Measurements from ENCODE around the gene MAP4K4. TPM values are rescaled to one million over a fixed set of nuclear protein-coding genes. Genes with fewer than 3 reads are reported as not detected.

The MAP4K4 gene
- polyA plus RNA-seq, 2 donors: 19.6 to 24.1 TPM

DNA sequence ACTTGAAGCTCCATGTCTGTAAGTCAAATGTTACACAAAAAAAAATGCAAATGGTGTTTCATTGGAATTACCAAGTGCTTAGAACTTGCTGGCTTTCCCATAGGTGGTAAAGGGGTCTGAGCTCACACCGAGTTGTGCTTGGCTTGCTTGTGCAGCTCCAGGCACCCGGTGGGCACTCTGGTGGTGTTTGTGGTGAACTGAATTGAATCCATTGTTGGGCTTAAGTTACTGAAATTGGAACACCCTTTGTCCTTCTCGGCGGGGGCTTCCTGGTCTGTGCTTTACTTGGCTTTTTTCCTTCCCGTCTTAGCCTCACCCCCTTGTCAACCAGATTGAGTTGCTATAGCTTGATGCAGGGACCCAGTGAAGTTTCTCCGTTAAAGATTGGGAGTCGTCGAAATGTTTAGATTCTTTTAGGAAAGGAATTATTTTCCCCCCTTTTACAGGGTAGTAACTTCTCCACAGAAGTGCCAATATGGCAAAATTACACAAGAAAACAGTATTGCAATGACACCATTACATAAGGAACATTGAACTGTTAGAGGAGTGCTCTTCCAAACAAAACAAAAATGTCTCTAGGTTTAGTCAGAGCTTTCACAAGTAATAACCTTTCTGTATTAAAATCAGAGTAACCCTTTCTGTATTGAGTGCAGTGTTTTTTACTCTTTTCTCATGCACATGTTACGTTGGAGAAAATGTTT, 196.3 kb downstream of the MAP4K4 start:
- Histone ChIP-seq H3K9me3 (ENCODE audit: control insufficient read depth in 2 of 2, insufficient read depth in 1 of 2, low read depth in 1 of 2, low read length in 1 of 2) (no peaks in the 10 kb centered on the region), H3K4me1 (ENCODE audit: control insufficient read depth in 2 of 2, insufficient read depth in 2 of 2, low read length in 1 of 2) (no peaks in the 10 kb centered on the region), H3K4me3 (ENCODE audit: low read depth in 1 of 2, low read length in 2 of 2) (no peak overlapping the region), H3K27me3 (ENCODE audit: control insufficient read depth in 1 of 2, insufficient read depth in 2 of 2, low read length in 2 of 2) (no peaks in the 10 kb centered on the region), H3K36me3 (ENCODE audit: control insufficient read depth in 2 of 2, insufficient read depth in 2 of 2, low read length in 1 of 2) (peaks cover 2 to 10% of the 10 kb centered on the region in 2 donors), H3K27ac (ENCODE audit: low read depth in 2 of 2, low read length in 1 of 2) (no peak overlapping the region)
- WGBS, 2 donors: 79 to 85% methylated on average over 9 of the region's 9 CpGs

GRCh38 chr2:101895039-101895438, 197.5 kb downstream of the MAP4K4 start:
- Histone ChIP-seq H3K4me1 (ENCODE audit: control insufficient read depth in 2 of 2, insufficient read depth in 2 of 2, low read length in 1 of 2) (no peaks in the 10 kb centered on the region), H3K27ac (ENCODE audit: low read depth in 2 of 2, low read length in 1 of 2) (no peak overlapping the region), H3K9me3 (ENCODE audit: control insufficient read depth in 2 of 2, insufficient read depth in 1 of 2, low read depth in 1 of 2, low read length in 1 of 2) (no peaks in the 10 kb centered on the region), H3K4me3 (ENCODE audit: low read depth in 1 of 2, low read length in 2 of 2) (no peak overlapping the region), H3K27me3 (ENCODE audit: control insufficient read depth in 1 of 2, insufficient read depth in 2 of 2, low read length in 2 of 2) (no peaks in the 10 kb centered on the region), H3K36me3 (ENCODE audit: control insufficient read depth in 2 of 2, insufficient read depth in 2 of 2, low read length in 1 of 2) (peaks cover 2 to 6% of the 10 kb centered on the region in 2 donors)
- WGBS, 2 donors: 85 to 90% methylated on average over 7 of the region's 7 CpGs

GRCh38 chr2:101895819-101896322, 198.4 kb downstream of the MAP4K4 start:
- Histone ChIP-seq H3K36me3 (ENCODE audit: control insufficient read depth in 2 of 2, insufficient read depth in 2 of 2, low read length in 1 of 2) (peaks cover 2 to 6% of the 10 kb centered on the region in 2 donors), H3K4me3 (ENCODE audit: low read depth in 1 of 2, low read length in 2 of 2) (no peak overlapping the region), H3K27me3 (ENCODE audit: control insufficient read depth in 1 of 2, insufficient read depth in 2 of 2, low read length in 2 of 2) (no peaks in the 10 kb centered on the region), H3K4me1 (ENCODE audit: control insufficient read depth in 2 of 2, insufficient read depth in 2 of 2, low read length in 1 of 2) (peaks cover 0 to 3% of the 10 kb centered on the region in 2 donors), H3K9me3 (ENCODE audit: control insufficient read depth in 2 of 2, insufficient read depth in 1 of 2, low read depth in 1 of 2, low read length in 1 of 2) (no peaks in the 10 kb centered on the region), H3K27ac (ENCODE audit: low read depth in 2 of 2, low read length in 1 of 2) (no peak overlapping the region)
- 68 to 88% methylated on average over 2 of the region's 2 CpGs for WGBS, 2 donors

GRCh38 chr2:101897301-101897700, 199.8 kb downstream of the MAP4K4 start:
- 91 to 94% methylated on average over 1 of the region's 1 CpG for WGBS, 2 donors
- Histone ChIP-seq H3K27ac (ENCODE audit: low read depth in 2 of 2, low read length in 1 of 2) (no peak overlapping the region), H3K9me3 (ENCODE audit: control insufficient read depth in 2 of 2, insufficient read depth in 1 of 2, low read depth in 1 of 2, low read length in 1 of 2) (peaks cover 0 to 4% of the 10 kb centered on the region in 2 donors), H3K27me3 (ENCODE audit: control insufficient read depth in 1 of 2, insufficient read depth in 2 of 2, low read length in 2 of 2) (no peaks in the 10 kb centered on the region), H3K36me3 (ENCODE audit: control insufficient read depth in 2 of 2, insufficient read depth in 2 of 2, low read length in 1 of 2) (peaks cover under 1 to 2% of the 10 kb centered on the region in 2 donors), H3K4me1 (ENCODE audit: control insufficient read depth in 2 of 2, insufficient read depth in 2 of 2, low read length in 1 of 2) (peaks cover 0 to 3% of the 10 kb centered on the region in 2 donors), H3K4me3 (ENCODE audit: low read depth in 1 of 2, low read length in 2 of 2) (no peak overlapping the region)

GRCh38 chr2:101899265-101899664, 201.8 kb downstream of the MAP4K4 start:
- Histone ChIP-seq H3K9me3 (ENCODE audit: control insufficient read depth in 2 of 2, insufficient read depth in 1 of 2, low read depth in 1 of 2, low read length in 1 of 2) (peaks cover 0 to 7% of the 10 kb centered on the region in 2 donors), H3K27me3 (ENCODE audit: control insufficient read depth in 1 of 2, insufficient read depth in 2 of 2, low read length in 2 of 2) (no peaks in the 10 kb centered on the region), H3K4me3 (ENCODE audit: low read depth in 1 of 2, low read length in 2 of 2) (no peak overlapping the region), H3K27ac (ENCODE audit: low read depth in 2 of 2, low read length in 1 of 2) (no peak overlapping the region), H3K36me3 (ENCODE audit: control insufficient read depth in 2 of 2, insufficient read depth in 2 of 2, low read length in 1 of 2) (no peaks in the 10 kb centered on the region), H3K4me1 (ENCODE audit: control insufficient read depth in 2 of 2, insufficient read depth in 2 of 2, low read length in 1 of 2) (peaks cover 0 to 3% of the 10 kb centered on the region in 2 donors)

GRCh38 chr2:101899871-101900270, 202.4 kb downstream of the MAP4K4 start:
- 54 to 57% methylated on average over 1 of the region's 1 CpG for WGBS, 2 donors
- Histone ChIP-seq H3K9me3 (ENCODE audit: control insufficient read depth in 2 of 2, insufficient read depth in 1 of 2, low read depth in 1 of 2, low read length in 1 of 2) (peaks cover 0 to 7% of the 10 kb centered on the region in 2 donors), H3K27me3 (ENCODE audit: control insufficient read depth in 1 of 2, insufficient read depth in 2 of 2, low read length in 2 of 2) (no peaks in the 10 kb centered on the region), H3K4me1 (ENCODE audit: control insufficient read depth in 2 of 2, insufficient read depth in 2 of 2, low read length in 1 of 2) (peaks cover 0 to 3% of the 10 kb centered on the region in 2 donors), H3K36me3 (ENCODE audit: control insufficient read depth in 2 of 2, insufficient read depth in 2 of 2, low read length in 1 of 2) (no peaks in the 10 kb centered on the region), H3K4me3 (ENCODE audit: low read depth in 1 of 2, low read length in 2 of 2) (no peak overlapping the region), H3K27ac (ENCODE audit: low read depth in 2 of 2, low read length in 1 of 2) (no peak overlapping the region)

DNA sequence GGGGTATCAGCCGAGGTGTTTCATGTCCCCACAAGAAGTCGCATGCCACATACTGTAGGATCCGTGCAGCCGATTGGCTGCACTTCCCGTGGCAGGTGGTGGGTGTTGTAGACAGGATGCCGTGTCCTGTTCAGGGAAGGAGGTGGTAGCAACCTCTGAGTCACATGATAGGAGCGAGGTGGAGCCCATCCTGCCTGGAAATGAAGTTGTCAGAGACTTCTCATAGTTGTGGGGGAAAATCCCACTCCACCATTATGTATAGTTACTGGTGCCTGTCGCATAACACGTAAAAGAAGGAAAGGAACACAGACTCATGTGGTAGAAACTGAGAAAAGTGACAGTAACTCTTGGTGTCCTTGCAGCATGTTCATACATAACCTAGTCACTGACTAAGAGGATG, 202.9 kb downstream of the MAP4K4 start:
- WGBS, 2 donors: 69 to 74% methylated on average over 9 of the region's 9 CpGs
- Histone ChIP-seq H3K4me1 (ENCODE audit: control insufficient read depth in 2 of 2, insufficient read depth in 2 of 2, low read length in 1 of 2) (peaks cover 0 to 3% of the 10 kb centered on the region in 2 donors), H3K27me3 (ENCODE audit: control insufficient read depth in 1 of 2, insufficient read depth in 2 of 2, low read length in 2 of 2) (no peaks in the 10 kb centered on the region), H3K4me3 (ENCODE audit: low read depth in 1 of 2, low read length in 2 of 2) (no peak overlapping the region), H3K9me3 (ENCODE audit: control insufficient read depth in 2 of 2, insufficient read depth in 1 of 2, low read depth in 1 of 2, low read length in 1 of 2) (peaks cover 0 to 7% of the 10 kb centered on the region in 2 donors), H3K27ac (ENCODE audit: low read depth in 2 of 2, low read length in 1 of 2) (no peak overlapping the region), H3K36me3 (ENCODE audit: control insufficient read depth in 2 of 2, insufficient read depth in 2 of 2, low read length in 1 of 2) (no peaks in the 10 kb centered on the region)

DNA sequence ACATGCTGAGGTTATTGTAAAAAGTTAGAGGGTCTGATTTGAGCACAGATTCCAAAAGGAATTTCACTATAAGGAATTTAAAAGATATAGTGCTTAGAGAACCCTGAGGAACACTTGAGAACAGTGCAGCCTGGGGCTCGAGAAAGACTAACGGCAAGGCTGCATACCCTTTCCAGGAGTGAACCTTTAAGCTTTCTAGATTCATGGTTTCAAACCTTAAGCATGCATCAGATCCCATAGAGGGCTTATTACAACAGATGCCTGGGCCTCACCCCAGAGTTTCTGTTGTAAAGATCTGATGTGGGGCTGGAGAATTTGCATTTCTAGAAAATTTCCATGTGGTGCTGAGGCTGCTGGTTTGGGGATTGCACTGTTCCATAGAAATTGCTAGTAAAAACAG, 203.7 kb downstream of the MAP4K4 start:
- Histone ChIP-seq H3K27me3 (ENCODE audit: control insufficient read depth in 1 of 2, insufficient read depth in 2 of 2, low read length in 2 of 2) (no peaks in the 10 kb centered on the region), H3K36me3 (ENCODE audit: control insufficient read depth in 2 of 2, insufficient read depth in 2 of 2, low read length in 1 of 2) (no peaks in the 10 kb centered on the region), H3K4me3 (ENCODE audit: low read depth in 1 of 2, low read length in 2 of 2) (no peak overlapping the region), H3K27ac (ENCODE audit: low read depth in 2 of 2, low read length in 1 of 2) (no peak overlapping the region), H3K4me1 (ENCODE audit: control insufficient read depth in 2 of 2, insufficient read depth in 2 of 2, low read length in 1 of 2) (peaks cover 0 to 3% of the 10 kb centered on the region in 2 donors), H3K9me3 (ENCODE audit: control insufficient read depth in 2 of 2, insufficient read depth in 1 of 2, low read depth in 1 of 2, low read length in 1 of 2) (peaks cover 0 to 7% of the 10 kb centered on the region in 2 donors)
- WGBS, 2 donors: 94 to 96% methylated on average over 2 of the region's 2 CpGs

GRCh38 chr2:101902169-101902568, 204.7 kb downstream of the MAP4K4 start:
- WGBS, 2 donors: 91% methylated on average over 2 of the region's 2 CpGs
- no peaks in the 10 kb centered on the region for H3K27me3 ChIP-seq (ENCODE audit: control insufficient read depth in 1 of 2, insufficient read depth in 2 of 2, low read length in 2 of 2)
- peaks cover 0 to 3% of the 10 kb centered on the region in 2 donors for H3K4me1 ChIP-seq (ENCODE audit: control insufficient read depth in 2 of 2, insufficient read depth in 2 of 2, low read length in 1 of 2)
- no peaks in the 10 kb centered on the region for H3K36me3 ChIP-seq (ENCODE audit: control insufficient read depth in 2 of 2, insufficient read depth in 2 of 2, low read length in 1 of 2)
- H3K9me3 ChIP-seq (ENCODE audit: control insufficient read depth in 2 of 2, insufficient read depth in 1 of 2, low read depth in 1 of 2, low read length in 1 of 2): peaks cover 2 to 7% of the 10 kb centered on the region in 2 donors
- no peak overlapping the region for H3K27ac ChIP-seq (ENCODE audit: low read depth in 2 of 2, low read length in 1 of 2)
- no peak overlapping the region for H3K4me3 ChIP-seq (ENCODE audit: low read depth in 1 of 2, low read length in 2 of 2)

GRCh38 chr2:101904916-101905315, 207.4 kb downstream of the MAP4K4 start:
- WGBS, 2 donors: 91 to 95% methylated on average over 1 of the region's 1 CpG
- Histone ChIP-seq H3K36me3 (ENCODE audit: control insufficient read depth in 2 of 2, insufficient read depth in 2 of 2, low read length in 1 of 2) (no peaks in the 10 kb centered on the region), H3K4me3 (ENCODE audit: low read depth in 1 of 2, low read length in 2 of 2) (no peak overlapping the region), H3K27me3 (ENCODE audit: control insufficient read depth in 1 of 2, insufficient read depth in 2 of 2, low read length in 2 of 2) (no peaks in the 10 kb centered on the region), H3K27ac (ENCODE audit: low read depth in 2 of 2, low read length in 1 of 2) (no peak overlapping the region), H3K9me3 (ENCODE audit: control insufficient read depth in 2 of 2, insufficient read depth in 1 of 2, low read depth in 1 of 2, low read length in 1 of 2) (peaks cover 2 to 7% of the 10 kb centered on the region in 2 donors), H3K4me1 (ENCODE audit: control insufficient read depth in 2 of 2, insufficient read depth in 2 of 2, low read length in 1 of 2) (peaks cover 0 to 3% of the 10 kb centered on the region in 2 donors)

Measured in esophagus (tissue), 2 donors.